RCC 7860 (cell line): ENCODE data around the gene CDH19.

Source experiments
- DNase-seq: peaks from one replicate; pipeline ENCODE4 v3.0.0-alpha.2; 2015; ENCODE audit warnings: low spot score
- FAIRE-seq: peaks from 2 replicates; lab custom pipeline; 2012; peaks lifted over from hg19 to GRCh38; lab: Jason Lieb, UNC

CDH19 gene

DNA sequence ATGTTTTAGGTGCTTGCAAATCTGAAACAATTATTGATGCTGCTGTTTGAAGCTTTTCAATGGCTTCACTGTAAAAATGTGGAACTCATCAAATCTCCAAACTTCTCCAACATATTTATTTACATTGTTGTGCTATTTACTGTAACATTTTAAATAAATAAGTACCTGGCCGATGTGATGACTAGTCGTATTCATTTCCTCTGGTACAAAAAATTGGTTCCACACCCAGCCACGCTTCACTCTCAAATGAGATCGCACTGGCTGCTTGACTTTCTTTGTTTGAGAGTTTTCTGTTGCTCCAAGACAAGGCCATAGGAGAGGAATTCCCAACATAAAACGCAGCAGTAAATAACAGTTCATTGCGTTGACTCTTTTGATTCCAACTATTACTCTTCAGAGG is 32.0 kb downstream of the CDH19 start:
- FAIRE-seq (no peak), DNase-seq (no peak)

DNA sequence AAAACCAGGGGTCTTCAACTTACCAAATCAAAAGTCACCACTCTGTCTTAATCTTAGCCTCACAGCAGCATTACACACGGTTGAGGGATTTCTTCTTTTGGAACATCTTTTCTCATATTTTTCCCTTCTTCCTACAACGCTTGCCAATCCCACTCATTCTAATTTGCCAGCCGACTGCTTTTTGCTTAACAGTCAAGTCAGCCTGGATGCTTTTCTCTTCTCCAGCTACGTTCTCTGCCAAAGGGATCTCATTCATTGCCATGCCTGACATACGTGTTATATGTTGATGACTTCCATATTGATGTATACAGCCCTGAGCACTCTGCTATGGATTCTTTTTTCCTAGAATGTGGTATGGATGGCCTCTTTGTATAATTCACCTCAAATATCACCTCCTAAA is 37.3 kb downstream of the CDH19 start:
- FAIRE-seq, result no peak
- DNase-seq, result no peak

DNA sequence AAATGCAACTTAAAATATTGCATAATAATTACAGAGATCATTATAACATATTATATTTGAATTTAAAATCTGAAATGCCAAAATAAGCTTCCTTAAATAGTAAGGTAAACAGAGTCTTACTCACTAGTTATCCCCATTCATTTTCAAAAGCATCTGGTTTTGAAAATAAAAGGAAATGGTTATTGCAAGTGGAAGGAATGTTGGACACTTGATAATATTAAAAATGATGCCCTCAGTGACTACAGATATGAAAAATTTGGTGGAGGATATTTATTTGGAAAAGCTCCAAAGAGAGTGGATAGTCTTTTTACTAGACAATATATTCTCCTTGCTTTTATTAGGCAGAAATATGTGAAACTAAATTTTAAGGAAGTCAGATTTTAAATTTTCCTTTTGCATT is 39.7 kb downstream of the CDH19 start:
- FAIRE-seq (no peak), DNase-seq (no peak)

DNA sequence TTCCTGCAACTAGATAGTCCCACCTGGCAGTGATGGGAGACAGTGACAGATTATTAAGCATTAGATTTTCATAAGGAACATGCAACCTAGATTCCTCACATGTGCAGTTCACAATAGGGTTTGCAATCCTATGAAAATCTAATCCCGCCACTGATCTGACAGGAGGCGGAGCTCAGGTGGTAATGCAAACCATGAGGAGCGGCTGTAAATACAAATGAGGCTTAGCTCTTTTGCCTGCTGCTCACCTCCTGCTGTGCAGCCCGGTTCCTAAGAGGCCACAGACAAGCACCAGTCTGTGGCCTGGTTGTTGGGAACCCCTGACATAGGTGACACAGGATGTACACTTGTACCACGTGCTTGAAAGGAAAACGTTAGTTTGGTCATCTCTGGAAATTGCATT is 41.6 kb downstream of the CDH19 start:
- FAIRE-seq (no peak), DNase-seq (no peak)

DNA sequence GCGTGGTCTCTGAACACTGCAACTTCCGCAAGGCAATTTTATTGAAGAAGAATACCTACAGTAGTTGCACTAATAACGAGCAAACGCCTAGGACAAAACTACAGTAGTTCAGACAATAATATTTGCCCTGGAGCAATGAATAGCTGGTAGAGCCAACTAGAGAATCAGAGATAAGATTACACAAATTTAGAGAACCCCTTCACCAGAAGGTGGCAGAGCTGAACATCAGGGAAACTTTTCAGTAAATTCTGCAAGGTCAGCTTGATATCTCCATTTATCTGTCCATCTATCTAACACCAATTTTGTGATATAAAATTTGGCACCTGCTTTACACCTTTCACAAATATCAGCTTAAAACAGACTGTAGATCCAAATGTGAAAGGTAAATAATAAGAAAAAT is 43.8 kb downstream of the CDH19 start:
- no peak for FAIRE-seq

DNA sequence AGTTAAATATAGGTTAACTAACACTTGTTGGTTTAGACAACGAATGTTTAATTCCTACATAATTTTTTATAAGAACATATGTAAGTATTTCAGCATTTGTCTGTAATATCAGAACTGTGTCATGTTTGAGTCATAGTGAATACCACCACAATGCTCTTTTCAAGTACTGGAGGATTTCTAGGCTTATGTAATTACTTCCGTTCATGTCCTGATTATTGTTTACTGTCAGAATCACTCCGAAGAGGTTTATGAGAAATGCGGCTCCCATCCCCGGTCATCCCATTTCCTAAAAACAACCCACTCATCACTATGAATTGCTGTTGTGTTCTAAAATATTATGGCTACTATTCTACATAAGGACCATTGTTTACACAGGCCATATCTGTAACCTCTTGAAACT is 45.1 kb downstream of the CDH19 start:
- DNase-seq (no peak), FAIRE-seq (no peak)

More for the DNA sequence above, 43.8 kb downstream of the CDH19 start:
- DNase-seq, result no peak

DNA sequence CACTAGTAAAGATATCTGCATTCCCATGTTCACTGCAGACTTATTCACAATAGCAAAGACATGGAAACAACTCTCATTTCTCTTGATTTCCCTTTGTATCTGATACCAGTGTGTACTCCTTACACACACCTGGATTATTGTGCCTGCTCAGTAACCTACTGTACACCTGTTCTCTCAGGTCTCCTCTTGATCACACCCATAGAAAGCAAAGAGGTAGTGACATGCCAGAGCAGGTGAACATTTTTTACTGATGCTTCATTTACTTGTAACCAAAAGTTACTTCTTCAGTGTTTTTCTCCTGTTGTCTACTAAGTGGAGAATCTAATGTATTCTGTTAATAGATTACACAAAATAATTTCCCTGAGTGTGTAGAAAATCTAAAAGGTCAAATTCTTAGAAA is 46.8 kb downstream of the CDH19 start:
- no peak for FAIRE-seq
- no peak for DNase-seq

DNA sequence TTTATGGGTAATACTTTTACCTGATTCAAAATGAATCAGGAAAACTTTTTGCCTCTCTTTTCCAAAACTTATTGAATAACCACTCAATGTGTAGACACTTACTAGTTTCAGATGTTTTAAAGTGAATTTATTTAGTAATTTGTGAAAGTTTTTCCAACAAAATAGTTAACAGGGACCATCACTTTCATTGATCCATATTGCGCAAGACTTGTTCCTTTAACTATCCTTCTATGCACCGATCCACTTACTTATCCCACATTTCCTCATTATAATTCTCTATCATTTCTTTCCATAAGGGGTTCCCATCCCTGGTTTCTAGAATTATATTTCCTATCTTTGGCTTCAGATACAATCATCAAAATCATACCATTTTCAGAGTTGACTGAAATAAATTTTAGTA is 48.3 kb downstream of the CDH19 start:
- FAIRE-seq (no peak), DNase-seq (no peak)

DNA sequence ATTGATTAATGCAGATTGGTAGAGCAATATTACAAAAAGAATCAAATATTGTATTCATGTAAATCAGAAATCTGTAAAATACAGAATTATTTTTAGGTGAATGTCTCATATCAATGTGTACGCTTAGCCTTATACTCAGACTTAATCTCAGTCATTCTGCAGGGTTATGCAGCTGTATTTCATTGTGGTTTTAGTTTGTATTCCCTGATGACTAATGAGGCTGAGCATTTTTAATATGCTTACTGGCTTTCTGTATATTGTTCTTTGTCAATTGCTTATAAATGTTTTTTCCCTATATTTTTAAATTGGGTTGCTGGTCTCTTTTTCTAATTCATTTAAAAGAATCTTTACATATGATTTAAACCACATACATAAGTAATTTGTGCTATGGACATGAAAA is 50.1 kb downstream of the CDH19 start:
- DNase-seq, result no peak
- no peak for FAIRE-seq

DNA sequence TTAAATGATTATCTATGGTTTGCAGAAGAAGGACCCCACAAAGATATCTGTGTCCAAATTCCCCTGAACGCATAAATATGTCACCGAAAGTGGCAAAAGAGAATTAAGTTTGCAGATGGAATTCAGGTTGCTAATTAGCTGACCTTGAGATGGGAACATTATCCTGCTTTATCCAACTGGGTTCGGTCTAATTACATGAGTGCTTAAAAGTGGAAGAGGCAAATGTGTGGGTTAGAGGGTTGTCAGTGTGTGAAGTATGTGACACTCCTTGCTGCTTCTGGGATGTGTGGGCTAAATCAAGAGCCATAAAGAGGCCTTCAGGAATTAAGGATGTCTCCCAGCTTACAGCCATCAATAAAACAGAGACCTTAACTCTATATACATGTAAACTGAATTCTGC is 53.5 kb downstream of the CDH19 start:
- DNase-seq (no peak), FAIRE-seq (no peak)

DNA sequence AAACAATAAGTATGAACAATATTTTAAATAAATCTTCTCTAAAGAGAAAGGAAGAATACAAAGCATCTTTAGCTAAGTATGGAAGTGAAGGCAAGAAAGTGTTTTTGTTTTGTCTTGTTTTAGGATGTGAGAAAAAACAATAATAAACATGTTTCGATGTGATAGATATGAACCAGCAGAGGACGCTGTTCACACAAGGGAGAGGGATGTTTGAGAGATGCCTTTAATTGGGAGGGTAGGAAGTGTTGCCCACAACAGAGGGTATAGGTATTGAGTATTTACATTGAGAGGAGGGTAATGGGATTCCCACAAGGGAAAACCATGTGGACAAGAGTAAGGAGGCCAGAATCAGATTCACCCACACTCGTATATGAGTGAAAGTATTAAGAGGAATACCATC is 55.1 kb downstream of the CDH19 start:
- DNase-seq (no peak), FAIRE-seq (no peak)

DNA sequence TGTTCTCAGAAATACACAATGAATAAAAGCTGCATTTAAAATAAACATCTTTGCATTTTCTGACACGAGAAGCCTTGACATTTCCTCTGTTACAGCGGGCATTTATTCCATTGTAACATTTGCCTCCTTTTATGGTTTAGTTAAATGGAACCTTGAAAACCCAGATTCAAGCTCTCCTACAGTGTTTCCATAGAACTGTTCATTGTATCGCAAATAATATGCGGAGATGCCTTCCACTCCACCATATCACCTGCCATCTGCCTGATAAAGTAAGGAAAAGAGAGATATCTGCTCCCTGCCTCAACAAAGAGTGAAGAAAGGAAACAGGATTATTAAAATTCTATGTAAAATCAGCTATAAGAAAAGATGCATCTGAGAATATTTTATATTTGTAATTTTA is 69.8 kb downstream of the CDH19 start:
- DNase-seq, result no peak
- FAIRE-seq, result no peak

DNA sequence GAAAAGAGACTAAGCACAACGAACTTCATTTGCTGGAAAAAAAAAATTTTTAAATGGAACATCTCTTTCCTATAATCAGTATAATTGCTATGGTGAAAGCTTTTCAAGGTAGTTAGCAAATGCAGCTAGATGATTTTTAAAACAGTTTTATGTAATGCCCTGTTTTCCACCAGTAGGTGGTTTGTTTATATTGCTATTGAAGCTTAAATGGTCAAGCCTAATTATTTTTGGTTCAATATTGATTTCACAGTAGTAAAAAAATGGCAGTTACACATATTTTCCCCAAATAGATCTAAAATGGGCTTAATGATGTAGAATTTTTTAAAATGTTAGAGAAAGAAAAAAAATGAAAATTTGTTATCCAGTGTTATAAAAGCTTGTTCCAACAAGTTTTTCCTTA is 70.2 kb downstream of the CDH19 start:
- FAIRE-seq (no peak), DNase-seq (no peak)

DNA sequence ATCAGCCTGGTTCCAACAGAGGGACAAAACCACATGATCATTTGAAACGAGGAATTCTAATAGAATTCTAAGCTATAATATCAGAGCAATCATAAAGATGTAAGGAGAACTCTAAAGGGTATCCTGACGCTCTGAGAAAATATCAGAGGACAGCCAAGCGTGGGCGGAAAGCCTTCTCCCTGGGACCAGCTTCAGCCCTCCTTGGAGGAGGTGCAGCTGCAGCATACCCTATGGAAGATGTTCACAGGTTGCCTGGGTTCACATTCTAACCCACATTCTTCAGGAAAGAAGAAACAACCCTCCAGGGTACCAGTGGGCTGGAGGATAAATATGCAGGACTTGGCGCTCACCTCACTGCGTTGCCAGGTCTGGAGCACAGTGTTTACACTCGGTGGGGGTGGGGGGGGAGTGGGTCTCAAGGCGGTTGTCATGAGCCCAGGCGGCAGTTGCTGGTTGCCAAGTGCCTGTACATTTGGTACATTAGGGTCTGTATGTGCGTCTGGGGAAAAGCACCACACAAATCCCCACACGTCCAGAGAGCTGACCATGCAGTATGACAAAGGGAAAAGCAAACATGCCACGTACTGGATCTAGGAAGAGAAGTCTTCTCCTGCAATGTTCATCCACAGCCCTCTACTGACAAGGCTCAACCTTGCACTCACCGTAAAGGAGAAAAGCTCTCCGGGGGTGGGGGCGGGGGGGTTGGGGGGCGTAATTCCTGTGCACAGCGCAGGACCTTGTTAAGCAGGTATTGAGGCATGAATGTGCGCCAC is 80.5 kb downstream of the CDH19 start:
- DNase-seq (no peak), FAIRE-seq (no peak)

DNA sequence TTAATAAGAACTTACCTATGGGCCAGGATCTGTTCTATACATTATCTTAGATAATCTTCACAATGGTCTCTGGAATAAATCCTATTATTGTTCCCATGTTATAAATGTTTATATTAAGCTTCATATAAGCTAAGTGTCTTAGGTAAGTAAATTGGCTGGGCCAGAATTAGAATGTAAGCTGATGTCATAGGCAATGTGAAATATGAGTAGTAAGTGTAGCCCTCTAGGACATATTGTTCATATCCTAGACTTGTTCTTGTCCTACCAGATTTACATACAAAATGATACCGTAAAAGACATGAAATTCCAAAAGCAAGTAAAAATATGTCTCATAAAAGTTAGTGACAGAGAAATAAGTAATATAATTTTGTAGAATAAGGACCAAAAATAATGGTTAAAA is 89.9 kb downstream of the CDH19 start:
- DNase-seq, result no peak
- no peak for FAIRE-seq

DNA sequence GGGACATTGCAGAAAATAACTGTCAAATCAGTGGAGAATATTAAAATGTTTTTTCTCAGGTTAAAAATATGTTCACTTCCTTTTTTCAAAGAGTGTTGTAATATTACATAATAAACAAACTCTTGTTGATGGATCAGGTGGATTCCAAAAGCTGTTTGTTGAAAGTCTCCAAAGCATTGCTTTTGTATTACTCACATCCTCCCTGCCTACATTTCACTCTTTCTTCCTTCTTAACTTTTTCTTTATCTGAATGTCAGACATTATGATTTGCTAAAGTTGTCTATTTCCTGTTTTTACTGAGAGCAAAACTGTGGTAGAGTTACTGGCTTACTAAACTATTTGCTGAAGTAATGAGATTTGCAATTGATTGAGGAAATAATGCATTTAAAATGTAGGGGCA is 92.1 kb downstream of the CDH19 start:
- no peak for FAIRE-seq
- no peak for DNase-seq

DNA sequence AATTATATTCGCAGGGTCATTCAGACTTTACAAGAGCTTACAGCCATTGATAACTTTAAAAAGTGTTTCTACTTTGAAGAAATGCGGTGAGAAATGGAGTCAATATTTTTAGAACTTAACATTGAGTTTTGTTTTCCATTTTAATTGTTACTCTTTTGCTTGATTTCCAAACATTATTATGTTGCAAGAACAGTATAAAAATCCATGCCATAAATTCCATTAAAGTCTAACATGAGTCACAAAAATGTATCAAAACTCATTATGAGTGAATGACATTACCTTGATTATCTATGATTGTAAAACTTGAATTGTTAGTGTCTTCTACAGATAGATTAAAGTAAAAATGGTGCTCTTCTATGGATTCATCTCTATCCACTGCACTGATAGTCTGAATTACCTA is 92.6 kb downstream of the CDH19 start:
- FAIRE-seq (no peak), DNase-seq (no peak)

DNA sequence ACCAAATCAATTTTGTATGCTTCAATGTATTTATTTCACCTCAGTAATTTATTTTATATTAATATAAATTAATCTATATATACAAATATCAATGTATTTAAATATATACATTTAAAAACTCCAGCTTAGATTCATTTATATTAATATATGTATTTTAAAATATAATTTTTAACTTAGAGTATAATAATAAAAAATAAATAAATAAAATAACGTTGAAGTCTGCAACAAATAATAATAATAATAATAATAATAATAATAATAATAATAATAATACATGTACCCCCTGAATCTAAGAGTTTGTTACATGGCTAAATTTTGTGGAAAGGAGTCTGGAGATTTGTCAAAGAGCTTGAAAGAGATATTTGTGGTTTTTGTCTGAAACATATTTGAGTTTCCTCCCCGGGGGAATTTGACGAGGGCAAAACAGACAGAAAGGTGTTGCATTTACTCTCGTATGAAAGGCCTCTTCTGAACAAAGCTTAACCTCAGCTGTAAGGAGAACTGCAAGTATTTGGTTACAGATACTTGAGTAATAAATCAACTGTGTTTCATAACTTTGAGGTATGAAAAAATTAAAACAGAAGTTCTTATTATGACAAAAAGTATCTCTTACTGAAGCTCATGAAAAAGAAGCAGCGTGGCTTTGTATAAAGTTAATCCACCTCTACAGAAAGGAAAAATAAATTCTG is 93.4 kb downstream of the CDH19 start:
- no peak for DNase-seq
- no peak for FAIRE-seq

DNA sequence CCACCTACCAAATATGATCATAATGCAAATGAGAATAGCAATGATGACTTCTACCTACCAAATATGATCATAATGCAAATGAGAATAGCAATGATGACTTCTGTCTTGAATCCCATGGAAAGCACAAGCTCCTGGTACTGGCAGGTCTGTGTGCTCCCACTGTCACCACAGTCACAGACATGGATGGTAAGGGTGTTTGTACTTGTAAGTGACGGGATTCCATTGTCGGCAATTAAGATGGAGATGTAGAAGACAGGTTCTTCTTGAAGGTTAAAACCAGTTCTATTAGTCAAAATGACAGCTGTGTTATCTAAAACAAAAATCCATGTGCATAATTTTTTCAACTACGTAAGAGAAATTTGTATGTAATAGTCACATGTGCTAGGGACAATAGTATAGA is 95.0 kb downstream of the CDH19 start:
- no peak for FAIRE-seq
- no peak for DNase-seq

DNA sequence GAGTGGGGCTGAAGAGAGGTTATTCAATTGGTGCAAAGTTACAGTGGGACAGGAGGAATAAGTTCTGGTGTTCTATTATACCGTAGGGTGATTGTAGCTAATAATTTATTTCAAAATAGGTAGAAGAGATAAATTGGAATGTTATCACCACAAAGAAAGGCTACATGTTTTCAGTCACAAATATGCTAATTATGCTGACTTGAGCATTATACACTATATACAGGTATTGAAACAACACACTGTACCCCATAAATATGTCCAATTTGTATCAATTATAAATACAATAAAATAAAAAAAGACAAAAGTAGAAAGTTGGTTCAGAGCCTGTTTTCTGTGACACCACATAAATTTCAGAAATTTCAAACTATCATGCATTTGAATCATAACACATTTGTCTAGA is 97.7 kb downstream of the CDH19 start:
- FAIRE-seq, result no peak

DNA sequence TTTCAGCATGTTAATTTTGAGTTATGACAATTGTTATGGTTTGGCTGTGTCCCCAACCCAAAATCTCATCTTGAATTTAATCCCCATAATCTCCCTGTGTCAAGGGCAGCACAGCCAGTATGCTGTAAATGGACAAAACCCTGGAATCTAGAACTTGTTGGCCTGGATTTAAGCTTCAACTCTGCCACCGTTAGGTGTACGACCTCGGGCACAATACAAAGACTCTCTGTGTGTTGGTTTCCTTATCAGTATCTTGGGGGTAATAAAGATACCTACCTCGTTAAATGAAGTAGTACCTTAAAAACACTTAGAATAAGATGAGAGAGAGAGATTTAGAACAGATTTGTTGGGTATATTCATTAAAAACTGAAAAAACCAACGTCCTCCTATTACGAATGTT is 106.5 kb downstream of the CDH19 start:
- FAIRE-seq, result no peak
- no peak for DNase-seq

More for the DNA sequence above, 97.7 kb downstream of the CDH19 start:
- no peak for DNase-seq

DNA sequence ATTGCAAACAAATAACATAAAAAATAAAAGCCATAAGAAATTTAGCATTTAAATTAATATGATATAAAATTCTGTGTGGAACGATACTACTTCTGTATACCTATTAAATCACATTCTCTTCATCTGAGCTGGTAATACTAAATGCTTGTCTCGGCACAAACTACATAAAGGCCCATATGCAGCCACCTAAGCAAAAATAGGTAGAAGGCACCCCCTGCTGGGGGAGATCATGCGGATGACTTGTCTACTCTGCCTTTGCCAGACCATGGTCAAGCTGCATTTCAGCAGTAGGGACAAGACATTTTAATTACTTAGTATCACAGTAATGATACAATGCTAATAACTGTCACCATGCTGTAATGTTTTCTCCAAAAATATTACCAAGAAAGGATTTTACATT is 108.0 kb downstream of the CDH19 start:
- no peak for DNase-seq
- no peak for FAIRE-seq

DNA sequence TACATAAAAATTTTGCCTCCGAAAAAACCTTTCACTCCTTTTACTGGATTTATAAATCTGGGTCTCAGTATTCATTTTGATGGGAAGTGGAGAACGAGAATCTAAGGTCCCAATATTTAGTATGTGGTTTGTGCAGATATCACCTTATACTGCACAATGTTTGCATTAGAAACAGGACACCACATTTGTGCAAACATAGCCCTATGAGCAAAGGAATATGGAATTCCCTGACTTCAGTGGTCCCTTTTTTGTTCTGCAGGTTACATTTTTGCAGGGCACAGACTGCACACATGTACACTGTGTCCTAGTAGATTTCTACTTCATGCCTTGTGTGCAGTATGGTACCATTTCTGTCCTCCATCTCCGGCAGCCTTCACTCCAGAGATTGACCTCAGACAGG is 130.0 kb downstream of the CDH19 start:
- FAIRE-seq (no peak), DNase-seq (no peak)
